ENCODE data around the gene NPAS3. TPM values are rescaled to one million over a fixed set of nuclear protein-coding genes. Genes with fewer than 3 reads are reported as not detected.
A peak's percentile ranks its signal among the peaks of the same experiment; 100 is the strongest.

The NPAS3 gene
- total RNA-seq, 1 donor from 2014 or later: 2.4 TPM

GRCh38 chr14:33767586-33768457 lies 829.1 kb downstream of the NPAS3 start:
- no peaks in the 10 kb centered on the region for H3K36me3 Mint-ChIP-seq (ENCODE audit: unreplicated experiment)
- peaks cover 30% of the 10 kb centered on the region for H3K4me1 Mint-ChIP-seq (ENCODE audit: low read depth, unreplicated experiment)

GRCh38 chr14:33768458-33768830 lies 829.8 kb downstream of the NPAS3 start:
- Mint-ChIP-seq H3K36me3 (ENCODE audit: unreplicated experiment) (no peaks in the 10 kb centered on the region), H3K27ac (ENCODE audit: unreplicated experiment) (no peak overlapping the region), H3K4me1 (ENCODE audit: low read depth, unreplicated experiment) (peaks cover 30% of the 10 kb centered on the region), H3K9me3 (ENCODE audit: unreplicated experiment) (no peaks in the 10 kb centered on the region), H3K27me3 (ENCODE audit: unreplicated experiment) (no peaks in the 10 kb centered on the region), H3K4me3 (ENCODE audit: unreplicated experiment) (no peak overlapping the region)
- no peak for TF ChIP-seq CTCF (IDR thresholded peaks at IDR 0.05; ENCODE audit: partially characterized antibody, unreplicated experiment)
- no peak for DNase-seq

More at GRCh38 chr14:33767586-33768457, 829.1 kb downstream of the NPAS3 start:
- Mint-ChIP-seq H3K27me3 (ENCODE audit: unreplicated experiment) (no peaks in the 10 kb centered on the region), H3K27ac (ENCODE audit: unreplicated experiment) (no peak overlapping the region), H3K4me3 (ENCODE audit: unreplicated experiment) (no peak overlapping the region), H3K9me3 (ENCODE audit: unreplicated experiment) (no peaks in the 10 kb centered on the region)
- no peak for DNase-seq
- no peak for TF ChIP-seq CTCF (IDR thresholded peaks at IDR 0.05; ENCODE audit: partially characterized antibody, unreplicated experiment)

DNA sequence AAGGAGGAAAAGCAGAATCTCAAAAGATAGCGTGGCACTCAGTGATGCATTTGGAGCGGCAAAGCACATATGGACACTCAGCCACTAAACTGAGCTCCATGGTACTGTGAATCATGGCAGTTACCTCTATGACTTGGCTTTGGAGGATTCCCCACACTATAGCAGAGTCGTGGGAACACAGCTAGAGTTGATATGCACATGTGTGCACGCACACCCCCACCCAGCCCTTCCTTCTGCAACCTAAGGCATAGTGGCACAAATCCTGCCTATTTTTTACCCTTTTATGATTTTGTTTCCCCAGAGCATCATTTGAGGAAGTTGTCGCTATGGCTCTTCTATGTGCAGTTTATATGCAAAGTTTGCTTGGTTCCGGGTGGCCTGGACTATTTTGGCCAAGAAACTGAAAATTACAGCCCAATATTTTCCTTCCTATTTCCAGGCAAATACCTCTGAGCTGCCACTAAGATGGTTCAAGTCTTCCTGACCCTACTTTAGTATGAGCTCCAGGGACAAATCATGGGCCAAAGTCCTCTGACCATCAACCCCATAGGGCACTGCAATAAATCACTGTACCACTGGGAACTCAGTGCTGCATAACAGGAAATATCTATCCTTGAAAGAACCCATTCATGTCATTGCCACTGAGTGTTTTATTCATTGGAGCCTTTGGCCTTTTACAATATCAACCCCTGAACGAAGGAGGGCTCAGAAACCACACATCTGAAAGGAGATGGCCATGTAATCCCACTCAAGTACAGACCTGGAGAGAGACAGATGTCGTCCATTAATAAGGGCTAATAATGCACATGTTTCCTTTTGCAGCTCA lies 834.7 kb downstream of the NPAS3 start:
- Mint-ChIP-seq H3K9me3 (ENCODE audit: unreplicated experiment) (no peaks in the 10 kb centered on the region), H3K27me3 (ENCODE audit: unreplicated experiment) (no peaks in the 10 kb centered on the region), H3K36me3 (ENCODE audit: unreplicated experiment) (no peaks in the 10 kb centered on the region), H3K4me1 (ENCODE audit: low read depth, unreplicated experiment) (peaks cover 17% of the 10 kb centered on the region), H3K4me3 (ENCODE audit: unreplicated experiment) (no peak overlapping the region), H3K27ac (ENCODE audit: unreplicated experiment) (no peak overlapping the region)
- TF ChIP-seq CTCF (IDR thresholded peaks at IDR 0.05; ENCODE audit: partially characterized antibody, unreplicated experiment): no peak
- DNase-seq: no peak

DNA sequence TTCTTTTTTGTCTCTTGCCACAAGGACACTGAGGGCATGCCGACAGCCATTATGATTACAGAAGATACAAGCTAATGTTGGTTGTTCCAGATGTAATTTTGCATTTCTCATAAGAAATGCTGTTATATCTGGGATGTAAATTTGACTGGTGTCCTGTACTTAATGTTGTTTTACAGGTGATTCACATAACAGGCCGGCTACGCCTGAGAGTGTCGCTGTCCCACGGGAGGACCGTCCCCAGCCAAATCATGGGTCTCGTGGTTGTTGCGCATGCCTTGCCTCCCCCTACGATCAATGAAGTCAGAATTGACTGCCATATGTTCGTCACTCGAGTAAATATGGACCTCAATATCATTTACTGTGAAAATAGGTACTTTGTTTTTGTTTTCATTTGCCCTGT lies 835.5 kb downstream of the NPAS3 start:
- Mint-ChIP-seq H3K27ac (ENCODE audit: unreplicated experiment) (no peak overlapping the region), H3K27me3 (ENCODE audit: unreplicated experiment) (no peaks in the 10 kb centered on the region), H3K4me1 (ENCODE audit: low read depth, unreplicated experiment) (peaks cover 11% of the 10 kb centered on the region), H3K36me3 (ENCODE audit: unreplicated experiment) (no peaks in the 10 kb centered on the region), H3K9me3 (ENCODE audit: unreplicated experiment) (no peaks in the 10 kb centered on the region), H3K4me3 (ENCODE audit: unreplicated experiment) (no peak overlapping the region)
- peak; percentile 26 for DNase-seq
- TF ChIP-seq CTCF (IDR thresholded peaks at IDR 0.05; ENCODE audit: partially characterized antibody, unreplicated experiment): no peak

Measured in glutamatergic neuron (in vitro differentiated cells).